ENCODE measurements around the gene SCART1.
"Not testable (repeated sequence)": the region's sequence is repeated elsewhere in the genome, so short reads cannot be mapped to it uniquely, and the experiment has no call there.

The SCART1 gene

GRCh38 chr10:133453516-133454203 is at the start of gene SCART1:
TSS of gene SCART1 (plus strand) at chr10:133453945. CDS start at chr10:133453998, 53 bp downstream.
- no peak for FAIRE-seq

DNA sequence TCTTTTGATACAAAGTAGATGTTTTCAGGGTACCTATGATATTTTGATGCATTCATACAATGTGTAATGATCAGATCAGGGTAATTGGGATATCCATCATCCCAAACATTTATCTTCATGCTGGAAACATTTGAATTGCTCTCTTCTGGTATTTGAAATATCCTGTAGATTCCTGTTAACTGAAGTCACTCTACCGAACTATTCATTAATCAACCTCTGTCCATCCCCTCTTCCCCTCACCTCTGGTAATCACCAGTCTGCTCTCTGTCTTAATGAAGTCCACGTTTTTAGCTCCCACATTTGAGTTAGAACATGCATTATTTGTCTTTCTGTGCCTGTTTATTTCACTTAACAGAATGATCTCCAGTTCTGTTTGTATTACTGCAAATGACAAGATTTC is 48.5 kb upstream of the SCART1 start:
- FAIRE-seq (no peak), DNase-seq (ENCODE audit: low spot score) (no peak)

More at GRCh38 chr10:133453516-133454203, at the start of gene SCART1:
- DNase-seq (ENCODE audit: low spot score), result no peak

GRCh38 chr10:133405844-133406527 is 47.8 kb upstream of the SCART1 start:
- no peak for FAIRE-seq
- DNase-seq (ENCODE audit: low spot score), result no peak

DNA sequence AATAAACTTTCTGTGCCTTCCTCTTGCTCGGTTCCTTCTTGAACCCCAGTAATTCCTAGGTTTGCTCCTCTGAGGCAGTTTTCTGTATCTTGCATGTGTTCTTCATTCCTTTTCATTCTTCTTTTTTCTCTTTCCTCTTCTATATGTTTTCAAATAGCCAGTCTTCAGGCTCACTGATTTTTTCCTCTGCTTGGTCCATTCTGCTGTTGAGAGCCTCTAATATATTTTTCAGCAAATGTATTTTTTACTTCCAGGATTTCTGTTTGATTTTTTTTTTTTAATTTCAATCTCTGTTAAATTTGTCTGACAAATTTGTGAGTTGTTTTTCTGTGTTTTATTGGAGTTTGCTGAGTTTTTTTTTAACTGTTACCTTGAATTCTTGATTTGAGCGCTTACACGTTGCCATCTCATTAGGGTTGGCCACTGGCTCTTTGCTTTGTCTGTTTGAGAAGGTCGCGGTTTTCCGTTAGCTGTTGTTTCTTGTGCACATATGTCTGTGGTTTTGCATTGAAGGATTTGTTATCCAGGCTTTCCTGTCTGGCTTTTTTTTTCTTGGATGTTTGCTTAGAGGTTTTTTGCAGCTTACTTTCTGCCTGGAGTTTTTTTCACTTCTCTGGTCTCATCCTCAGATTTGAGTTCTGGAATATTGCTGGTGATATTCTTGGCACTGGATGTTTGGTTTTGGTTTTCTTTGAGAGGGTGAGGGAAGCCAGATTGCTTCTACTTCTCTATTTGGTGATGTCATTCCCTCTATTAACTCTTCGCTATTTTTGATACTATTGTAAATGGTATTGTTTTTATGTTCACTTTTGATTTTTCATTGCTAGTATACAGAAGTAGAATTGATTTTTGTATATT is 42.0 kb upstream of the SCART1 start:
- FAIRE-seq (no peak), DNase-seq (ENCODE audit: low spot score) (no peak)

DNA sequence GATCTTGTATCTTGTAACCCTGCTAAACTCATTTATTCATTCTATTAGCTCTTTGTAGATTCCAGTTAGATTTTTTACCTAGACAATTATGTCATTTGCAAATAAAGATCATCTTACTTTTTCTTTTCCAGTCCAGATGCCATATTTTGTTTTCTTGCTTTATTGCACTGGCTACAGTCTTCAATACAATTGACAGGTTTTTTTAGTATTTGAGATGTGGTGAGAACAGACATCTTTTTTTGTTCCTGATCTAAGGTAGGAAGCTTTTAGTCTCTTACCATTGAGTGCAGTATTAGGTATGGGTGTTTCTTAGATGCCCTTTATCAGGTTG is 41.4 kb upstream of the SCART1 start:
- FAIRE-seq (no peak), DNase-seq (ENCODE audit: low spot score) (no peak)

DNA sequence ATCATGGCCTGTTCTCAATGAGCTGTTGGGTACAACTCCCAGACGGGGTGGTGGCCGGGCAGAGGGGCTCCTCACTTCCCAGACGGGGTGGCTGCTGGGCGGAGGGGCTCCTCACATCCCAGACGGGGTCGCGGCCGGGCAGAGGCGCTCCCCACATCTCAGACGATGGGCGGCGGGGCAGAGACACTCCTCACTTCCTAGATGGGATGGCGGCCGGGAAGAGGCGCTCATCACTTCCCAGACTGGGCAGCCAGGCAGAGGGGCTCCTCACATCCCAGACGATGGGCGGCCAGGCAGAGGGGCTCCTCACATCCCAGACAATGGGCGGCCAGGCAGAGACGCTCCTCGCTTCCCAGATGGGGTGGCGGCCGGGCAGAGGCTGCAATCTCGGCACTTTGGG is 39.3 kb upstream of the SCART1 start:
- not testable (repeated sequence) for FAIRE-seq; DNase-seq (ENCODE audit: low spot score)

- no peak for FAIRE-seq
- no peak for DNase-seq (ENCODE audit: low spot score)
Measured at GRCh38 chr10:133415752-133416151, 38.0 kb upstream of the SCART1 start.

- FAIRE-seq (no peak), DNase-seq (ENCODE audit: low spot score) (no peak)
Measured at GRCh38 chr10:133418289-133418993, 35.3 kb upstream of the SCART1 start.

- DNase-seq (ENCODE audit: low spot score) (no peak), FAIRE-seq (no peak)
Measured at GRCh38 chr10:133419211-133419950, 34.4 kb upstream of the SCART1 start.

DNA sequence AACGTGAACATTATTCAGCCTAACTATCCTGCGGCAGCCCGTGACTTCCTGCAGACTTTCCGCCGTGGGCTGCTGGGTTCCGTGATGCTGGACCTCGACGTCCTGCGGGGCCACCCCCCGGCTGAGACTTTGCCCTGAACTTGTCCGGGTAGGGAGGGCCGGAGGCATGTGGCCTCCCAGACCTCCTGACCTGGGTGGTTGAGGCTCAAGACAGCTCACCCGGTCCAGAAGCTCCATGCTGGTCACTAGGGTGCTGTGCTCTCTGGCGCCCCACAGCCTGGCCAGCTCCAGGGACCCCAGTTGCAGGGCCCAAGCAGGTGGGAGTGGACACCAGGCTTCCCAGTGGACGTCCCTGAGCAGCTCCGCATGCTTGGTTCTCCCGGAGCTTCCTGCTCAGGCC is 33.7 kb upstream of the SCART1 start:
- FAIRE-seq, result no peak

GRCh38 chr10:133420579-133420978 is 33.2 kb upstream of the SCART1 start:
- FAIRE-seq (no peak), DNase-seq (ENCODE audit: low spot score) (no peak)

More for the DNA sequence above, 33.7 kb upstream of the SCART1 start:
- DNase-seq (ENCODE audit: low spot score), result no peak

DNA sequence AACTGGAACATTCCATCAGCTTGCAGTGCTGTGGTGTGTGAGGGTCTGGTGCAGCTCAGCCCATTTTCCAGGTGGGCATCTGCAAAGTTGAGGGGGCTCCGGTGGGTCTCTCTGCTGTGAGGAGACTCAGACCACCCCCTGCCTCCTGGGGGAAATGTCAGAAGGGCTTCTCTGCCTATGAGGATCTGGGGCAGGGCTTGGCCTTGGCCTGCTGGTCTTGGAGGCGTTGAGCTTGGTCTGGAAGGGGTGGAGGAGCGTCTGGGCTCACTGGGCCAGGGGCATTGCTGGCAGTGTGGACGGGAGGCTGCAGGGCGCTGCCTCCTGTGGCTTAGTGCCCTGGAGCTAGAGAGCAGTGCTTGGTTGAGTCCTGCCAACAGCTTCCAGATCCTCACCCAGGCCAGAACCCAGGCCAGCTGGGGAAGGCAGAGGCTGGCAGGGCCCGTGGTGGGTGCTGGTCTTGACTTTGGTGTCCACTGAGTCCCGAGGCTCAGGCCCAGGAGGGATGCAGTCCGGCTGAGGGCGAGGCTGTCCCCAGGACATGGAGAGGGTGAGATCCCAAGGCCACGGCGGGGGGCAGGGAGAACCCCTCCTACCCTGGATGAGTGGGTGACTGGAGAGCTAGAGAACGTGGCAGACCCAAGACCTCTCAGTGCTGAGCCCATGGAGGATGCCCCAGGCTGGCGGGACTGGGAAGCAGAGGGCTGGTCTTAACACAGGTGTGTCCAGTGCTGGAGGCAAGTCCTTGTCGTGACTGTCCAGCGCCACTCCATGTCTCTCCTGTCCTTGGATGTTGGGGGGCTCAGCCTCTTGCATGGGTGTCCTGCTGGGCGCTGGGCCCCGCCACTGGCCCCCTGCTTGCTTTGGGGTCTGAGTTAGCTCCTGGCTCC is 32.2 kb upstream of the SCART1 start:
- no peak for DNase-seq (ENCODE audit: low spot score)
- FAIRE-seq, result no peak

DNA sequence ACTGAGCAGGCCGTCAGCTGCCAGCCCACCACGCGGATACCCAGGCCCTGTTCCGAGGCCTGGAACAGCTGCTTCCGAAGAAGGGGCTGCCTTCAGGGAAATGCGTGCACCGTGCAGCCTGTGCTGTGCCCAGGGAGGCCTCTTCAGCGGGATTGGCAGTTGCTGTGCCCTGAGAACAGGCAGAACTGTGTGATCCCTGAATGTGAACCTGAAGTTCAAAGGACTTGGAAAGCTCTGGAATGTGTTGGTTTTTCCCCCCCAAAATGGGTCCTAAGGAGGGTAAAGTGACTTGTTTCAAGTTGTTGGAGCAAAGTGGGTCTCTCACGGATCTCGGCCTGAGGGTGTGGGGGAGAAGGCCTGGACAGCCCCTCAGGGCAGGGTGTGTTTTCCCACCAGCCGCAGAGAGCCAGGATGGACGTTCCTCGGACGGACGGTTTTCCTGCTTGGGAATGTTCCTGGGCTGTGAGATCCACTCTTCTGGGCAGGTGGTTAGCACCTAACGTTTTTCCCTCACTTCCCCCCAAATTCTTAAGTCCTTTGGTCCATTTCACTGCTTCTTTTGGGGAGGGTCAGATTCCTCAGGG is 31.4 kb upstream of the SCART1 start:
- no peak for FAIRE-seq
- no peak for DNase-seq (ENCODE audit: low spot score)

- FAIRE-seq (no peak), DNase-seq (ENCODE audit: low spot score) (no peak)
Measured at GRCh38 chr10:133422807-133423771, 30.7 kb upstream of the SCART1 start.

- FAIRE-seq; DNase-seq (ENCODE audit: low spot score): not testable (repeated sequence)
Measured at GRCh38 chr10:133424102-133424501, 29.6 kb upstream of the SCART1 start.

- DNase-seq (ENCODE audit: low spot score), result not testable (repeated sequence)
- FAIRE-seq, result peak; percentile 13
Measured at GRCh38 chr10:133424601-133425000, 29.1 kb upstream of the SCART1 start, which contains the start of gene SPRN. TSS of gene SPRN (minus strand) at chr10:133424625. CDS start at chr10:133423681, 944 bp downstream.

- not testable (repeated sequence) for FAIRE-seq; DNase-seq (ENCODE audit: low spot score)
Measured at GRCh38 chr10:133429571-133429970, 24.2 kb upstream of the SCART1 start.

Measured in urothelium cell line (cell line).